Mesothelial cell of epicardium (in vitro differentiated cells): ENCODE results near the gene ARMH1. TPM values are rescaled to one million over a fixed set of nuclear protein-coding genes. Genes with fewer than 3 reads are reported as not detected.

ENCODE experiments used
- DNase-seq, 2 experiments: peaks; one replicate each; pipeline ENCODE4 v3.0.0; 2021; ENCODE audit warnings: low spot score in 2 of 2; ENCODE audit not compliant: unreplicated experiment in 2 of 2
- H3K27ac Mint-ChIP-seq: 2 replicates; pipeline ENCODE4 v1.8.0; 2021; ENCODE audit warnings: mixed read lengths
- H3K27me3 Mint-ChIP-seq: 2 replicates; pipeline ENCODE4 v1.8.0; 2021; ENCODE audit warnings: low read depth, mixed read lengths
- H3K36me3 Mint-ChIP-seq: 2 replicates; pipeline ENCODE4 v1.8.0; 2021; ENCODE audit warnings: mixed read lengths
- H3K4me1 Mint-ChIP-seq: 2 replicates; pipeline ENCODE4 v1.8.0; 2021; ENCODE audit warnings: mixed read lengths
- H3K4me3 Mint-ChIP-seq: 2 replicates; pipeline ENCODE4 v1.8.0; 2021; ENCODE audit warnings: mild to moderate bottlenecking, moderate library complexity, mixed read lengths
- H3K9me3 Mint-ChIP-seq: 2 replicates; pipeline ENCODE4 v1.8.0; 2021; ENCODE audit warnings: mixed read lengths
- CTCF ChIP-seq: fragments of 200-600 bp; sonication (generic); IDR thresholded peaks from one replicate; pipeline ENCODE4 v1.5.0; 2021; ENCODE audit warnings: antibody characterized with exemption; ENCODE audit not compliant: unreplicated experiment
- total RNA-seq: library from RNA; stranded (reverse); gene quantifications from 3 replicates; pipeline ENCODE4 v1.2.1, GENCODE V29; 2021

Gene ARMH1
- total RNA-seq, 1 donor from 2014 or later = 19.1 TPM

GRCh38 chr1:44681905-44682882 lies 7.7 kb downstream of the ARMH1 start:
- DNase-seq = no peak
- no peak overlapping the region for H3K27ac Mint-ChIP-seq
- no peak for TF ChIP-seq CTCF
- H3K27me3 Mint-ChIP-seq = no peaks in the 10 kb centered on the region
- no peak overlapping the region for H3K4me3 Mint-ChIP-seq
- H3K4me1 Mint-ChIP-seq = peaks cover 2% of the 10 kb centered on the region
- H3K9me3 Mint-ChIP-seq = no peaks in the 10 kb centered on the region
- peaks cover 21% of the 10 kb centered on the region for H3K36me3 Mint-ChIP-seq

GRCh38 chr1:44682883-44683265 lies 8.4 kb downstream of the ARMH1 start:
- DNase-seq = no peak
- H3K4me3 Mint-ChIP-seq = no peak overlapping the region
- no peak for TF ChIP-seq CTCF
- H3K4me1 Mint-ChIP-seq = peaks cover 2% of the 10 kb centered on the region
- H3K36me3 Mint-ChIP-seq = peaks cover 21% of the 10 kb centered on the region
- H3K9me3 Mint-ChIP-seq = no peaks in the 10 kb centered on the region
- no peak overlapping the region for H3K27ac Mint-ChIP-seq
- H3K27me3 Mint-ChIP-seq = no peaks in the 10 kb centered on the region

GRCh38 chr1:44684525-44684924 lies 10.0 kb downstream of the ARMH1 start:
- no peak for TF ChIP-seq CTCF
- peaks cover 20% of the 10 kb centered on the region for H3K36me3 Mint-ChIP-seq
- no peaks in the 10 kb centered on the region for H3K27me3 Mint-ChIP-seq
- peaks cover 9% of the 10 kb centered on the region for H3K4me1 Mint-ChIP-seq
- no peaks in the 10 kb centered on the region for H3K9me3 Mint-ChIP-seq
- H3K4me3 Mint-ChIP-seq = no peak overlapping the region
- DNase-seq = no peak
- no peak overlapping the region for H3K27ac Mint-ChIP-seq

GRCh38 chr1:44685218-44685617 lies 10.7 kb downstream of the ARMH1 start:
- no peak overlapping the region for H3K27ac Mint-ChIP-seq
- no peaks in the 10 kb centered on the region for H3K9me3 Mint-ChIP-seq
- H3K27me3 Mint-ChIP-seq = no peaks in the 10 kb centered on the region
- H3K4me1 Mint-ChIP-seq = peaks cover 9% of the 10 kb centered on the region
- H3K36me3 Mint-ChIP-seq = peaks cover 15% of the 10 kb centered on the region
- no peak for DNase-seq
- H3K4me3 Mint-ChIP-seq = no peak overlapping the region
- TF ChIP-seq CTCF = no peak

GRCh38 chr1:44685881-44686280 lies 11.4 kb downstream of the ARMH1 start:
- peaks cover 9% of the 10 kb centered on the region for H3K4me1 Mint-ChIP-seq
- TF ChIP-seq CTCF = no peak
- peaks cover 11% of the 10 kb centered on the region for H3K36me3 Mint-ChIP-seq
- no peak overlapping the region for H3K4me3 Mint-ChIP-seq
- H3K9me3 Mint-ChIP-seq = no peaks in the 10 kb centered on the region
- no peak for DNase-seq
- no peaks in the 10 kb centered on the region for H3K27me3 Mint-ChIP-seq
- no peak overlapping the region for H3K27ac Mint-ChIP-seq
